ENCODE results near the gene NAALADL2.

NAALADL2 gene

GRCh38 chr3:175208326-175208725 is 349.2 kb downstream of the NAALADL2 start:
- DNase-seq (ENCODE audit: low read depth) = peak; percentile 17

GRCh38 chr3:175211466-175211865 is 352.3 kb downstream of the NAALADL2 start:
- DNase-seq (ENCODE audit: low read depth) = no peak

GRCh38 chr3:175212896-175213295 is 353.8 kb downstream of the NAALADL2 start:
- DNase-seq (ENCODE audit: low read depth) = peak; percentile 21

DNA sequence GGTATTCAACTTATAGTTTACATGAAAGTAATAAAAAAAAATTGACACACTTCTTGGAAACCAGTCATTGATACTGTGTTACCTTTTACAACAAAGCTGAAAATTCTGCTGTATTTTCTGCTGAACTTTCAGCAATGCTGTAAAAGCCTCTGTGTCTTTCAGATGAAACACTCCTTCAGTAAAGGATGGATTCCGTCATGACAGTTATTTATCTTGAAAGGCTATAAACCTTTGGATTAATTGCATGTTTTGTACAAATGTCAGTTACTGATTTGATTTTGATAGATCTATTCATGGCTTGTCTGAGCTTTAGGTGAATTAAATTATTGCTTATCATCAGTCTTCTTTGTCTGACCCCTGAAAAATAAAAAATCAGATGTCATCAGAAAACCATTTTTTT is 355.1 kb downstream of the NAALADL2 start:
- DNase-seq (ENCODE audit: low read depth) = no peak

GRCh38 chr3:175215833-175216232 is 356.7 kb downstream of the NAALADL2 start:
- no peak for DNase-seq (ENCODE audit: low read depth)

- no peak for DNase-seq (ENCODE audit: low read depth)
These were observed 363.2 kb downstream of the NAALADL2 start for GRCh38 chr3:175222356-175222755.

DNA sequence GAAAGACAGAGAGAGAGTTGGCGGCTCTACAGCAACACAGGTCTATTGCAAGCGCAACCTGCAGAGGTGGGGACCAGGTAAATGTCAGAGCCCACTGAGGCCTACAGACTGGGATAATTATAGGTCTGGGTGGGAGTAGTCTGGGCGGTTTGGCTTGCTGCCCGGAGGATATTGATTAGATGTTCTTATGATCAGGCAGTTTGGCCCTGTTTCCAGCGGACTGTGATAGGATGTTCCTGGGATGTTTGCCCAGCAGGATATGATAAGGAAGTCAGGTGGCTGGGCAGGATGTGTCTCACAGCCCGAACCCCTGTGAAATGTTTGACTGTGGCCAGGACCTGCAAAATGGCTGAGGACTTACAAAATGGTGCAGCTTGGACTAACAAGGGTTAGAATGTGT is 364.9 kb downstream of the NAALADL2 start:
- no peak for DNase-seq (ENCODE audit: low read depth)

DNA sequence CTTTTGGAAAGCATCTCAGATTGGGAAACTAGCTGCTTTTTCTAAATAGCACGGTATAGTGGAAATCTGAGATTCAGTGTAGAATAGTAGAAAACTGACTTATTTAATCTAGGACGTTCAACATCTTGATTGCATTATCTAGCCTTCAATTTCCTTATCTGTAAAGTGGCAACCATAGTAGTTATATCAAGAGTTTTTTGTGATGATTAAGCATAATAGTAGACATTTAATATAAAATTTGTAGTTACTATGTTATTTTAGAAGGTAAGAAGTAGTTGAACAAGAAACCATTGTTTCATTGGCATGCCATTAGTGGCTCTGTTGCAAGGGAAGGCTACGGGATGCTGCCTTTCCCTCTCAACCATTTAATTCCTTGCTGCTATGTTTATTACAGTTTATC is 367.3 kb downstream of the NAALADL2 start:
- no peak for DNase-seq (ENCODE audit: low read depth)

DNA sequence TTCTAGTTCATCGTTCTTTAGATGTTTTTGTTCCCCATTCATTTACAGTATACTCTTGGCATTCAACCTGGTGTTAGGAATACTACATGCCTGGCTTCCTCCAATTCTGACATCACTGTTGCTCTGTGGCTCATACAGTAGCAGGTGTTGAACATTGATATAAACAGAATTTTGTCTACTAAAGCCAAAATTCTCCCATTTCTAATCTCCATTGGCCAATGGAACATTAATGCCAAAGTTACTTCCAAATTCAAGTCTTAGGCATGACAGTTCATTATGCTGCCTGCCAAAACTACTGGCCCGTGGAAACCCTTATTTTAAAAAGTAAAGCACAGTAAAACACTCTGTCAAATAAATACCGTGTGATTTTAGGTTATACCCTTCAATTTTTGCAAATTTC is 368.0 kb downstream of the NAALADL2 start:
- no peak for DNase-seq (ENCODE audit: low read depth)

DNA sequence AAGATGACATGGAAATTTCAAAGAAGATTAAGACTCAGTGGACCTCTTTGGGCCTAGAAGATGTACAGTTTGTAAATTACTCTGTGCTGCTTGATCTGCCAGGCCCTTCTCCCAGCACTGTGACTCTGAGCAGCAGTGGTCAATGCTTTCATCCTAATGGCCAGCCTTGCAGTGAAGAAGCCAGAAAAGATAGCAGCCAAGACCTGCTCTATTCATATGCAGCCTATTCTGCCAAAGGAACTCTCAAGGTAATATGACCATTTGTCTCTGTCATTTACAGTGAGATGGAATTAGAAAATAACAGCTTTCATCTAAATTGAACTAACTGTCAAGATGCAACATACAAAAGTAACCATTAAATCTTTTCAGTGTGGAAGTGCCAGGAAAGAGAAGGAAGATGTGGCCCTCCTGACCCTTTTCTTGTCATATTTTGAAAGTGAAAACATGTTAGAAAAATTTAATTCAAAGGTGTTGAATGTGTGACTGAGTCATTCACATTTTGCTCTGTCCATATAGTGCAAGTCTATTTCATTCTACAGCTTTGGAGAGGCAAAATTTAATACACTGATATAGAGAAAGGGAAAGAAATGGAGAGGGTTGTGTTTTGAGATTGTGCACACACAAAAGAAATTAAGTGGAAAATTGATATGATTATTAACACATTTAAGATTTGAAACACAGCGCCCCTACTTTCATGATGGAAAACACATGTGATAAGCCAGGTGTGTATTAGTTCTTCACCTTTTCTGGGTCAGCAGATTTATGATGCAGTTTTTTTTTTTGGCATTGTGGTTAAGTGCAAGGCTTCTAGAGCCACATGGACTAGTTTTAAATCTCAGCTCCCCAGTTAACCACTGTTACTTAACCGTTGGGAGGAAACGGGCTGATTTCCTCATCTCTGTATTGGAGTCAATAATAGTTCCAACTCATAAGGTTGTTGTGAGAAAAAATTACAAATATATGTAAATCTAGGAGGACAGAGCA is 375.1 kb downstream of the NAALADL2 start:
- no peak for DNase-seq (ENCODE audit: low read depth)

DNA sequence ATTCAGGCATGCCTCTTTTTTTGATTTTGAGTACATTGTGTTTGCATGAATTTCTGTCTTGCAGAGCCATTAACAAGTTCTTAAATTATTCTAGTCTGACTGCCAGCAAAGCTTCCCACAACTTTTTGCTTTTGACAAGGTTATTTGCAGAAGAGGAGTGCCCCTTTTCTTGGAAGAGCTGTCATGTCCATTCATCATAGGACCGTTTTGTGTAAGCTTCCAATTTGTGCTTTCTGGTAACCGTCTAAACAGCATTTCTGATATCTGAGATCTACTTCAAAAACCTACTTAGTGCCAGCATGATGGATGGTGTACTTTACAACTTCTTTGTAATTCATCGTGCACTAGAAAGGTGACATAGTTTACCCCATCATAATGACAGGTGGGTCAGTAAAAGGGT is 379.7 kb downstream of the NAALADL2 start:
- DNase-seq (ENCODE audit: low read depth) = no peak

DNA sequence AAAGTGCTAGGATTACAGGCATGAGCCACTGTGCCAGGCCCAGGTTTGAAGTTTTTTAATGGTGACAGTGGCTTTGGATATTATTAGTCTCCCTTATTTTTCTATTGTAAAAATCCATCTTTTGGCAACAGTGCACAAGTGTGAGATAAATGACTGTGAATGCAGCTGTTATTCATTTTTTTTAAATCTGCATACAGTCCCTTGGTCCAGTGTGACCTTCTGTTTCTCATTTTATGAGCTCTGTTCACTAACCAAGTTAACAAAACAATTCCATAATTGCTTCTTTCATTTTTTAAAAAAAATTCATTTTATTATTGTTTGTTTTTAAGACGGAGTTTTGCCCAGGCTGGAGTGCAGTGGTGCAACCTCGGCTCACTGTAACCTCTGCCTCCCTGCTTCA is 381.8 kb downstream of the NAALADL2 start:
- no peak for DNase-seq (ENCODE audit: low read depth)

DNA sequence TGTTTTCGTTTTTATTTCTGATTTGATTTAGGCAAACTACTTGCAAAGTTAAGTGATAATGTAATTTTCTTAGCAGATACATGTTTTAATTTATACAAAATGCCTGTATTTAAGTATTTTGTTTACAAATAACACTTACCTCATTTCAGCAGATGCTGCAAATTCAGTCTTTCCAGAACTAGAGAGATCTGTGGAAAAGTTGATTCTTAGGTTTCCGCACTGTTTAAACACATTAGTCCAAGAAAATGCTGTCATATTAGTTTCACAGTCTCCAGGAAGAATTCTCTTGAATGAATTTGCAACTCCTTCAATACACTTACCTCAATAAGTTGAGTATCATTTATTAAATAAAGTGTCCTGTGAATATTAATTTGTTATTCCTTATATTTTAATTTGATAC is 383.1 kb downstream of the NAALADL2 start:
- DNase-seq (ENCODE audit: low read depth) = no peak

- DNase-seq (ENCODE audit: low read depth) = no peak
These were observed 387.1 kb downstream of the NAALADL2 start for GRCh38 chr3:175246234-175246633.

GRCh38 chr3:175246766-175247165 is 387.6 kb downstream of the NAALADL2 start:
- DNase-seq (ENCODE audit: low read depth) = no peak

DNA sequence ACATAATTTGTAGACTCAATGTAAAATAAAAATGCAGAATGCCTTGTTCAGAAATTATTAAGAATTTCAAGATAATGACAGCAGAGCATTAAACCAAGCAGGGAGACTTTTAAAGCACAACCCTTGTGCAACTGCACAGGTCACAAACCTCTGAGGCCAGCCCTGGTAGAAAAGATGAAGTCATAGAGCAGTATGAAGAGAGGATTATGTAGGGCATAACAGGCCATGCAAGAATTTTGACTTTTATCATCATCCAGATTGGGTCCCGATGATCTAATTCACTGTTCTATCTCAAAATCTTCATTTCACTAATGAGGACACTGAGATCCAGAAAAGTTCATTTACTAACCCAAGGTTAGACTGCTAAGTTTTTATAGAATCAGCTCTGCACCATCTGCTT is 388.5 kb downstream of the NAALADL2 start:
- DNase-seq (ENCODE audit: low read depth) = peak; percentile 13

GRCh38 chr3:175248832-175249231 is 389.7 kb downstream of the NAALADL2 start:
- no peak for DNase-seq (ENCODE audit: low read depth)

DNA sequence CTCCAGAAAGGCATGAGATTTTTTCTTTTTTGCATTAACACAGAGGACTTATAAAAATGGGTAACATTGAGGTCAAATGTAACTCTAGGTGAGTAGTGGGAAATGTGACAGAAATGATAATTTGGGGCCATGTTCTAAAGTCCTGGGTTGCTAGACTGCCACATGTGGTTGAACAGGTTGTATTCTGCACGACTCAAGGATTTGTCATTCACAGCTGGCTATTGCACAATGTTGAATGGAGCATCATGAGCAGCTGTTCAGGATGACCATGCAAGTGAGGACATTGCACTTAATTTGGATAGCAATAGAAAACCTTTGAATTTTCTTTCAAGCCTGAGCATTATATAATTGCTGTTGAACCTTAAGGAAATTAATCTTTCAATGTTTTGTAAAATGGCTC is 396.6 kb downstream of the NAALADL2 start:
- DNase-seq (ENCODE audit: low read depth) = peak; percentile 59

DNA sequence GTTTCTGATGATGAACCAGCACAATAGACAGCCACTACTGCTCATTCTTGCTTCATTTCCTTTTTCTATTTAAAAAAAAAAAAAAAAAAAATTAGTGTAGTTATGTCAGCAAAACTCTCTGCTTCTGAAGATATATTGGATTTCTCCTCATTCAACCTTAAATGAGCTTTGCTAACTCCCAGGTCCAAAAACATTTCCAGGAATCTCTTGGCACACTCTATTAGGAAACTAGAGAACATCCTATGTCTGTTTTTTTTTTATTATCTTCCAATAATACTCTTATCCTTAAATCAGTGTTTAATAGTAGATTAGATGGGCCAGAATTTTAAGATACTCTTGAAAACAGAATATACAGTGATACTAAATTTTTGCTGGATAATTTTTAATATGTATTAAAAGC is 398.0 kb downstream of the NAALADL2 start:
- no peak for DNase-seq (ENCODE audit: low read depth)

- DNase-seq (ENCODE audit: low read depth) = no peak
These were observed 399.6 kb downstream of the NAALADL2 start for GRCh38 chr3:175258763-175259162.

DNA sequence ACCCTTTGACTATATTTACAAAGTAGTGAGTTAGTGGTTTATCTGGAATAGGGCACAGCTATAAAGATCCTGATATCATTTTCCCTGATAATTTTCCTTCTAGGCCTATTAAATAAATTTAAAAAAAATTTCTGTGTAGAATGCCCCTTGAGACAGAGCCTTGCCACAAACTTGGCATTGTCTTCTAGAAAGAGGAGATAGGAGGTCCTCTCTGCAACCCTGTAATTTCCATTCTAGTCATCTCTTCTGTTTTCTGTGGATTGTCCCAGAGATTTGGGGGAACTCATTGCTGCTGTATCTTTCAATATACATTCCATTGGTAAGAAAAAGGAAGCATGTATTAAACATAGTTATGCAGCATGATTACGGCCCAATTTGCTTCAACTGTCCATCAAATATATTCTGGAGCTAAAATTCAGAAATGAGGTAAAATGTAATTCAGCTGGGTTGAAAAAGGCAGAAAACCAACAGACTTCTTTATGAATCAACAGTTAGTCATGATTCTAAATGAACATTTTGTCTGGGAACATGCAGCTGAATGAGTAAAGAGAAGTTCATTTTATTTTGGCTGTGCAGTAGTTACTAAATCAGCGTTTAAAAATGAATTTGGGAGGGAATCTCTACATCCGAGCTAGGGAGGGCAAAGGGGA is 401.1 kb downstream of the NAALADL2 start:
- peak; percentile 50 for DNase-seq (ENCODE audit: low read depth)

- peak; percentile 46 for DNase-seq (ENCODE audit: low read depth)
These were observed 407.3 kb downstream of the NAALADL2 start for GRCh38 chr3:175266478-175266877.

DNA sequence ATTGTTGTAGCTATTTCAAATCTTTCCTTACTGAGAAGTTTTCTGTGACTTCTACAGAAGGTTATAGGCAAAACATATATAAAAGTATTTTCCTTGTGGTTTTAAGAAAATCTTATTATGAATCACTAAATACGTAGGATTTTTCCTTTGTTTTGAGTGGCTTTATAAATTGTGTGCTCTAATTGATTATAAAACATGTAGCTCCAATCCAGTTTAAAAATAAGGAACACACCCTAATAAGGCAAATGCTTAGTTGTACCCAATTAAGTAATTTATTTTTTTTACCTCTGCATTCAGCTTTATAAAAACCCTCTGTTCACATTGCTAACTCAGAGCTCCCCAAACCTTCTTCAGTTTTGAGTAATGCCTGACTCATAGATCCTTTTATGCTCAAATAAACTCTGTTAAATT is 408.0 kb downstream of the NAALADL2 start:
- DNase-seq (ENCODE audit: low read depth) = peak; percentile 23
